Measurements from ENCODE around the gene POLR2F. TPM values are rescaled to one million over a fixed set of nuclear protein-coding genes. Genes with fewer than 3 reads are reported as not detected.
A peak's percentile ranks its signal among the peaks of the same experiment; 100 is the strongest.

Gene POLR2F
- total RNA-seq, 1 experiment from 2014 or later, result 138 TPM

GRCh38 chr22:37904572-37905533 is 48.6 kb upstream of the POLR2F start (continued):
- no peak for TF ChIP-seq AR (CRISPR knock-in tag; IDR thresholded peaks at IDR 0.05)
- no peak for TF ChIP-seq CBFB (CRISPR knock-in tag; IDR thresholded peaks at IDR 0.05; ENCODE audit: low read depth)

GRCh38 chr22:37905534-37906363 is 47.8 kb upstream of the POLR2F start, which contains the start of gene MICALL1:
Gene MICALL1, plus strand, starts transcription at chr22:37906297. Its CDS starts 126 bp downstream, at chr22:37906423.
- Mint-ChIP-seq H3K4me1 (peaks cover 34% of the 10 kb centered on the region), H3K27me3 (ENCODE audit: low read depth) (no peaks in the 10 kb centered on the region), H3K4me3 (peak within 1 kb of the TSS; percentile 76), H3K27ac (no peak within 1 kb of the TSS; the same call in 1 of the 2 replicates), H3K36me3 (no peaks in the 10 kb centered on the region), H3K9me3 (no peaks in the 10 kb centered on the region)
- POLR2A ChIA-PET, result interaction anchor here (0.6 to 1.8 kb wide), 6 partner anchors 9 to 225 kb away, joined by 3 to 10 read pairs (median 4); no protein-coding TSS in a partner anchor
- peak; percentile 78 for ATAC-seq
- DNase-seq (ENCODE audit: low spot score), result peak; percentile 68
- TF ChIP-seq E2F5 (CRISPR knock-in tag; IDR thresholded peaks at IDR 0.05) (peak; percentile 41; the same call in 1 of the 2 replicates), E2F4 (CRISPR knock-in tag; IDR thresholded peaks at IDR 0.05; ENCODE audit: borderline replicate concordance, low read depth) (no peak), SP1 (CRISPR knock-in tag; conservative IDR thresholded peaks at IDR 0.05) (peak; percentile 50; the same call in 1 of the 2 replicates), GABPB1 (CRISPR knock-in tag; IDR thresholded peaks at IDR 0.05) (no peak), MAX (CRISPR knock-in tag; IDR thresholded peaks at IDR 0.05) (peak; percentile 30; the same call in 1 of the 2 replicates), CBFB (CRISPR knock-in tag; IDR thresholded peaks at IDR 0.05; ENCODE audit: low read depth) (no peak)
- CTCF ChIA-PET, result interaction anchor here (0.6 to 3.2 kb wide), 19 partner anchors 9 to 162 kb away, joined by 3 to 20 read pairs (median 4); partner anchors contain the start of genes C22orf23 and POLR2F

GRCh38 chr22:37906364-37907008 is 47.0 kb upstream of the POLR2F start:
- Mint-ChIP-seq H3K9me3 (no peaks in the 10 kb centered on the region), H3K27ac (no peak overlapping the region), H3K36me3 (no peaks in the 10 kb centered on the region), H3K4me3 (peak overlapping the region; percentile 76), H3K4me1 (peaks cover 41% of the 10 kb centered on the region), H3K27me3 (ENCODE audit: low read depth) (no peaks in the 10 kb centered on the region)
- POLR2A ChIA-PET, result interaction anchor here (0.6 to 1.8 kb wide), 3 partner anchors 10 to 128 kb away, joined by 3 to 10 read pairs (median 4); no protein-coding TSS in a partner anchor
- CTCF ChIA-PET, result interaction anchor here (0.6 to 3.2 kb wide), 13 partner anchors 8 to 89 kb away, joined by 3 to 20 read pairs (median 7); partner anchors contain the start of genes C22orf23 and POLR2F
- DNase-seq (ENCODE audit: low spot score), result peak; percentile 49
- ATAC-seq, result 0 out of 2 replicates have a peak, but pooled peaks have one; percentile 1
- 0 out of 2 replicates have a peak, but pooled peaks have one; percentile 28 for TF ChIP-seq ESRRA (CRISPR knock-in tag; IDR thresholded peaks at IDR 0.05; ENCODE audit: borderline replicate concordance)
- TF ChIP-seq PREB (CRISPR knock-in tag; IDR thresholded peaks at IDR 0.05; ENCODE audit: borderline replicate concordance), result no peak

All from WTC11 (cell line).